Effector memory CD8-positive, alpha-beta T cell (primary cell): ENCODE results near the gene CDH23.
"Not testable (repeated sequence)": the region's sequence is repeated elsewhere in the genome, so short reads cannot be mapped to it uniquely, and the experiment has no call there.

Source experiments
- ATAC-seq: fragments of 150-1000 bp; cut with Tn5 transposase; replicated peaks from 2 replicates; pipeline ENCODE4 v1.10.0; 2021; ENCODE audit warnings: mild to moderate bottlenecking, moderate library complexity
- DNase-seq, 3 experiments: peaks; one replicate each; pipeline ENCODE4 v3.0.0; 2021
- H3K27ac Mint-ChIP-seq, 2 donors: one replicate each; pipeline ENCODE4 v1.8.0; 2022; ENCODE audit warnings: mild to moderate bottlenecking in 2 of 2, mixed read lengths in 2 of 2, moderate library complexity in 2 of 2
- H3K27me3 Mint-ChIP-seq, 2 donors: one replicate each; pipeline ENCODE4 v1.8.0; 2022; ENCODE audit warnings: mixed read lengths in 2 of 2
- H3K36me3 Mint-ChIP-seq: one replicate; pipeline ENCODE4 v1.8.0; 2022; ENCODE audit warnings: mild to moderate bottlenecking, moderate library complexity, mixed read lengths; ENCODE audit not compliant: insufficient read depth
- H3K4me1 Mint-ChIP-seq, 2 donors: one replicate each; pipeline ENCODE4 v1.8.0; 2022; ENCODE audit warnings: low read depth in 2 of 2, mixed read lengths in 2 of 2
- H3K4me3 Mint-ChIP-seq, 2 donors: one replicate each; pipeline ENCODE4 v1.8.0; 2022; ENCODE audit warnings: mild to moderate bottlenecking in 2 of 2, mixed read lengths in 2 of 2, moderate library complexity in 2 of 2
- H3K9me3 Mint-ChIP-seq, 2 donors: one replicate each; pipeline ENCODE4 v1.8.0; 2022; ENCODE audit warnings: mixed read lengths in 2 of 2

The CDH23 gene

DNA sequence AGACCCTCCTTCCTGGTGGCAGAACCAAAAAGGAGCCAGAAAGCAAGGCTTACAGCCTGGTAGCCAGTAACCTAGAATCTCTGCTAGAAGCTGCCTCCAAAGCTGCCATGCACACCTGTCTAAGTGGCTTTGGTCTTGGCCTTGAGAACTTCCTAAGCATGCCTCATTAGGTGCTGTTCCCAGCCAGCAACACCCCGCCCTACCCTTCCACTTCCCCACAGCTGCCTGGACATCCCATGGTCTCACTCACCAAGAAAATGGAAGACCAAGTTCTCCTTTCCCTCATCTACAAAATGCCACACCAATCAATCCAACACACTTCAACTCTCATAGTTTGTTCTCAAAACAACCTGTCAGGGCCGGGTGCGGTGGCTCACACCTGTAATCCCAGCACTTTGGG, 450.1 kb downstream of the CDH23 start:
- peaks cover 11% of the 10 kb centered on the region for H3K36me3 Mint-ChIP-seq
- peak overlapping the region in 1 of 2 donors; percentile 44 for H3K27ac Mint-ChIP-seq
- no peak overlapping the region for H3K4me3 Mint-ChIP-seq

DNA sequence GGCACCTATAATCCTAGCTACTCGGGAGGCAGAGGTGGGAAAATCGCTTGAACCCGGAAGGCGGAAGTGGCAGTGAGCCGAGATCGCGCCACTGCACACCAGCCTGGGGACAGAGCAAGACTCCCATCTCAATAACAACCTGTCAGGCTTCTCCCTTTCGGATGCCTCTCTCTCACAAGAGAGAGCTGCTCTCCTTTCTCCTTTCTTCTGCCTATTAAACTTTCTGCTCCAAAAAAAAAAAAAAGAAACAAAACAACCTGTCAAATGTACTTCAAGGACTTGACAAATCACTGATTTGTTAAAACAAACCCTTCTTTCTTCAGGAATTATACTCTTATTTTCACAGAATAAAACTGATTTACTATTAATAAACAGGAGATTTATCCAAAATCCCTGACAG, 450.7 kb downstream of the CDH23 start:
- no peak for ATAC-seq

More for the DNA sequence above, 450.1 kb downstream of the CDH23 start:
- Mint-ChIP-seq H3K9me3 (no peaks in the 10 kb centered on the region), H3K4me1 (peaks cover 52 to 68% of the 10 kb centered on the region in 2 donors), H3K27me3 (no peaks in the 10 kb centered on the region)
- DNase-seq (no peak), ATAC-seq (no peak)

GRCh38 chr10:71848325-71849275, 451.9 kb downstream of the CDH23 start:
- Mint-ChIP-seq H3K36me3 (peaks cover 11% of the 10 kb centered on the region), H3K27me3 (no peaks in the 10 kb centered on the region), H3K4me3 (peak overlapping the region; percentile 90 to 92), H3K9me3 (no peaks in the 10 kb centered on the region), H3K27ac (peak overlapping the region; percentile 31 to 32), H3K4me1 (peaks cover 42 to 55% of the 10 kb centered on the region in 2 donors)
- no peak for DNase-seq
- ATAC-seq: no peak

More for the DNA sequence above, 450.7 kb downstream of the CDH23 start:
- DNase-seq: no peak
- Mint-ChIP-seq H3K36me3 (peaks cover 11% of the 10 kb centered on the region), H3K27ac (peak overlapping the region; percentile 31 to 44), H3K9me3 (no peaks in the 10 kb centered on the region), H3K27me3 (no peaks in the 10 kb centered on the region), H3K4me3 (no peak overlapping the region), H3K4me1 (peaks cover 52 to 67% of the 10 kb centered on the region in 2 donors)

- Mint-ChIP-seq H3K4me1 (peaks cover 41 to 54% of the 10 kb centered on the region in 2 donors), H3K36me3 (peaks cover 14% of the 10 kb centered on the region), H3K27ac (no peak overlapping the region), H3K4me3 (peak overlapping the region; percentile 90 to 92), H3K9me3 (no peaks in the 10 kb centered on the region), H3K27me3 (no peaks in the 10 kb centered on the region)
- no peak for DNase-seq
- ATAC-seq: no peak
These were observed 452.8 kb downstream of the CDH23 start for GRCh38 chr10:71849461-71849908.

- no peaks in the 10 kb centered on the region for H3K9me3 Mint-ChIP-seq
- no peak for ATAC-seq
- no peaks in the 10 kb centered on the region for H3K27me3 Mint-ChIP-seq
- peak overlapping the region; percentile 90 to 92 for H3K4me3 Mint-ChIP-seq
- H3K27ac Mint-ChIP-seq: peak overlapping the region; percentile 91 to 93
- H3K4me1 Mint-ChIP-seq: peaks cover 38 to 49% of the 10 kb centered on the region in 2 donors
- H3K36me3 Mint-ChIP-seq: peaks cover 14% of the 10 kb centered on the region
- no peak for DNase-seq
These were observed 453.5 kb downstream of the CDH23 start for GRCh38 chr10:71850021-71850742.

- peak; percentile 97 for ATAC-seq
- no peaks in the 10 kb centered on the region for H3K9me3 Mint-ChIP-seq
- DNase-seq: peak; percentile 97 to 98 (median 98)
- H3K4me1 Mint-ChIP-seq: peaks cover 32 to 41% of the 10 kb centered on the region in 2 donors
- peak within 1 kb of the TSS; percentile 91 to 93 for H3K27ac Mint-ChIP-seq
- no peaks in the 10 kb centered on the region for H3K27me3 Mint-ChIP-seq
- peaks cover 14% of the 10 kb centered on the region for H3K36me3 Mint-ChIP-seq
- H3K4me3 Mint-ChIP-seq: peak within 1 kb of the TSS; percentile 90 to 92
These were observed 454.2 kb downstream of the CDH23 start, which contains the start of gene PSAP for GRCh38 chr10:71850743-71851464. TSS of gene PSAP (minus strand) at chr10:71851251. CDS start at chr10:71851221, 30 bp downstream.

GRCh38 chr10:71851465-71852095, 454.9 kb downstream of the CDH23 start:
- Mint-ChIP-seq H3K4me1 (peaks cover 32 to 39% of the 10 kb centered on the region in 2 donors), H3K4me3 (peak overlapping the region; percentile 90 to 92), H3K36me3 (peaks cover 14% of the 10 kb centered on the region), H3K27ac (peak overlapping the region; percentile 91 to 93)
- not testable (repeated sequence) for H3K27me3 Mint-ChIP-seq, ATAC-seq, DNase-seq, H3K9me3 Mint-ChIP-seq

DNA sequence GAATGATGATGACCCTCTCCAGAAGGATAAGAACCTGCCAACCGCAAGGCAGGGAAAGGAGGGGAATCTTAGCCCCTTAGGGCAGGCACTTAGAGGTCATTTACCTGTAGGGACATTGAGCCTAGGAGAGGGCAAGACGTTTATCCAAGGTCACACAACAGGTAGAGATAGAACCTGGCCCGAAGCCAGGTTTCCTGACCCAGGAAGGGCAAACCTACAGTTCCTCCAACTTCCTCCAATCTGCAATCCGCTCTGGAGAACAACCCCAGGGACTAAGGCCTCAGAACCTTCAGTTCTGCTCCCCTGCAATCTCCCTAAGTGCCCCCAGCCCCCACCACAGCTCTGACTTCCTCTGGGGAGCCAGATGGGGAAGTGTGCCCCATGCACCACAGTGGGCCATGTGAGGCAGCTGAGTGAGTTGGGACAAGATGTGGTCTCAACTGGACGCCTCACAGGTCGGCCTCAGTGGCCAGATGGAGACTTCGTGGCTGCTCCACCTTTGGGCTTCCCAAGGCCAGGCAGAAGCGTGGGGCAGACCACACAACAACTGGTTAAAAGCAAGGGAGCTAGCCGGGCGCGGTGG, 455.7 kb downstream of the CDH23 start:
- no peaks in the 10 kb centered on the region for H3K9me3 Mint-ChIP-seq
- no peak overlapping the region for H3K27ac Mint-ChIP-seq
- H3K36me3 Mint-ChIP-seq: peaks cover 14% of the 10 kb centered on the region
- H3K27me3 Mint-ChIP-seq: no peaks in the 10 kb centered on the region
- H3K4me3 Mint-ChIP-seq: peak overlapping the region in 1 of 2 donors; percentile 92
- H3K4me1 Mint-ChIP-seq: peaks cover 29 to 32% of the 10 kb centered on the region in 2 donors
- no peak for DNase-seq
- ATAC-seq: no peak

- H3K4me3 Mint-ChIP-seq: no peak overlapping the region
- H3K27ac Mint-ChIP-seq: no peak overlapping the region
- peaks cover 16 to 19% of the 10 kb centered on the region in 2 donors for H3K4me1 Mint-ChIP-seq
- DNase-seq (no peak), ATAC-seq (no peak)
- peaks cover 0 to 6% of the 10 kb centered on the region in 2 donors for H3K27me3 Mint-ChIP-seq
- no peaks in the 10 kb centered on the region for H3K9me3 Mint-ChIP-seq
- H3K36me3 Mint-ChIP-seq: peaks cover 14% of the 10 kb centered on the region
These were observed 457.3 kb downstream of the CDH23 start for GRCh38 chr10:71854031-71854430.

GRCh38 chr10:71856619-71857018, 459.9 kb downstream of the CDH23 start:
- Mint-ChIP-seq H3K4me1 (peaks cover 0 to 2% of the 10 kb centered on the region in 2 donors), H3K36me3 (peaks cover 3% of the 10 kb centered on the region), H3K4me3 (no peak overlapping the region), H3K9me3 (no peaks in the 10 kb centered on the region), H3K27me3 (peaks cover 0 to 6% of the 10 kb centered on the region in 2 donors), H3K27ac (no peak overlapping the region)
- no peak for ATAC-seq
- DNase-seq: no peak

DNA sequence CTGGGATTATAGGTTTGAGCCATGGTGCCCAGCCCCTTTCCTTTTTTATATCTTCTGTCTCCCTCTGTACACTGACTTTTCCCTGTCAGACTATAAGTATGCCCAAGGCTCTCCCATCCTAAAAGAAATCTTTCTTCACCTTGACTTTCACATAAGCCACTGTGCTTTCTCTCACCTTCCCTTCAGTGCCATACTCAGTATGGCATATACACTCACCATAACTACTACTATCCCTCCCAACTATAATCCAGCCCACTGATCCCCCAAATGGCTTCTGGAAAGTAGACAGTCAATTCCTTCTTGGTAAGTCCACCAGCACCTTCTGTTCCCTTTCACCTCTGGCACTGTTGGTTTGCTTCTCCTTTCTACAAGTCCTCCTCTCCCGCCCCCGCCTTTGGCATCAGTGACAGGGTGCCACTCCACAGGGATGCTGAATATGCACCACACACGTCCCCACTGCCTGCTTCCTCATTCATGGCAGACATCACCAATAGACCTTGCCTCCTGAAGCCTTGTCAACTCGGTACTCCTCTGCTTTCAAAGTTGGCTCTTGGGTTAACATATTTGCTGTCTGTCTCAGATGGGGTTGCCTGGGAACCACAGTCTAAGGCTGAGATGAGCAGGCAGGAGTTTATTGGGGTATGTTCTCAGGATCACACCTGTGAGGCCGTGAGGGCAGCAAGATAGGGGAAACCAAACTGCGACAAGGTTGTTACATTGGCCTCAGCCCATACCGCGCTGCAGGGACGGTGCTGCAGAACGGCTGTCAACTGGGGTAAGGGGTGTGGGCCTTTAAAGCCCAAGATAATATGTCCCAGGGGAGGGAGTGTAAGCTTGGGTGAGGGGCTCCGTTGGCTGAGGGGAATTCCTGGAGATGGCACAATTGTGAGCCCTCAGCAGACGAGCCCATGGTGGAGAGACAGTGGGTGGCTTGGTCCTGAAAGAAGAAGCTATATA, 461.5 kb downstream of the CDH23 start:
- Mint-ChIP-seq H3K36me3 (peaks cover 3% of the 10 kb centered on the region), H3K27me3 (peaks cover 0 to 6% of the 10 kb centered on the region in 2 donors), H3K27ac (peak overlapping the region in 1 of 2 donors; percentile 16), H3K4me3 (no peak overlapping the region), H3K9me3 (no peaks in the 10 kb centered on the region), H3K4me1 (peaks cover 0 to 1% of the 10 kb centered on the region in 2 donors)
- DNase-seq (no peak), ATAC-seq (no peak)
